Gastroesophageal sphincter (tissue), 4 donors: ENCODE data around the gene PACRG. TPM values are rescaled to one million over a fixed set of nuclear protein-coding genes. Genes with fewer than 3 reads are reported as not detected.

Experiments
- ATAC-seq: fragments of 150-250 bp; one replicate; pipeline ENCODE4 v1.9.1; 2016; ENCODE audit warnings: mild to moderate bottlenecking, moderate library complexity
- H3K27ac ChIP-seq, 4 donors: fragments of 200-600 bp; sonication (generic) in 3 of 4; 1 replicate in 3 of 4; 2 replicates in 1 of 4; pipeline ENCODE4 v1.5.1; 2016 to 2019
- H3K27me3 ChIP-seq: fragments of 200-600 bp; sonication (generic); one replicate; pipeline ENCODE4 v1.5.1; 2019
- H3K36me3 ChIP-seq, 2 donors: fragments of 200-600 bp; sonication (generic); one replicate each; pipeline ENCODE4 v1.5.1; 2019; ENCODE audit warnings: control low read depth in 1 of 2
- H3K4me1 ChIP-seq, 3 donors: fragments of 200-600 bp; sonication (generic); 1 replicate in 2 of 3; 2 replicates in 1 of 3; pipeline ENCODE4 v1.5.1; 2016 to 2019; ENCODE audit warnings: control low read depth in 2 of 3
- H3K4me3 ChIP-seq, 2 donors: fragments of 200-600 bp; sonication (generic); one replicate each; pipeline ENCODE4 v1.5.1; 2019; ENCODE audit warnings: mild to moderate bottlenecking in 1 of 2, moderate library complexity in 1 of 2
- H3K9me3 ChIP-seq, 3 donors: fragments of 200-600 bp; sonication (generic); one replicate each; pipeline ENCODE4 v1.5.1; 2017 to 2019; ENCODE audit warnings: control low read depth in 2 of 3
- EP300 ChIP-seq: sonication (generic); formaldehyde crosslinking; IDR thresholded peaks from one replicate; pipeline ENCODE4 v1.6.1; 2017; ENCODE audit warnings: antibody characterized with exemption, mild to moderate bottlenecking
- POLR2A ChIP-seq, 2 donors: fragments of 450-650 bp; IDR thresholded peaks; one replicate each; pipeline ENCODE4 v1.6.1; 2017; ENCODE audit warnings: antibody characterized with exemption in 2 of 2, mild to moderate bottlenecking in 2 of 2, moderate library complexity in 1 of 2
- POLR2AphosphoS5 ChIP-seq: sonication (generic); formaldehyde crosslinking; IDR thresholded peaks from one replicate; pipeline ENCODE4 v1.6.1; 2017; ENCODE audit warnings: antibody characterized with exemption
- WGBS, 2 donors: methylation state at CpG; one replicate each; pipeline ENCODE4 v1.1.5; 2018; ENCODE audit warnings: low coverage in 1 of 2; 5-methylcytosine and 5-hydroxymethylcytosine counted together
- total RNA-seq, 4 donors: library from RNA; depleted of rRNA; stranded (reverse); fragments of >200 nt; gene quantifications; one replicate each; pipeline ENCODE4 v1.1.0, GENCODE V29; 2016
- TF ChIP-seq, protein P1 (sequence below), 4 experiments: fragments of 200-600 bp in 2 of 4; fragments of 450-650 bp in 2 of 4; sonication (generic) in 1 of 4; IDR thresholded peaks; one replicate each; pipeline ENCODE4 v1.5.1; 2017 to 2019; ENCODE audit warnings: antibody characterized with exemption in 4 of 4, mild to moderate bottlenecking in 2 of 4, moderate library complexity in 2 of 4

Gene PACRG
- total RNA-seq, 4 donors from 2014 or later, result 1.0 to 7.0 TPM; not detected in 2

DNA sequence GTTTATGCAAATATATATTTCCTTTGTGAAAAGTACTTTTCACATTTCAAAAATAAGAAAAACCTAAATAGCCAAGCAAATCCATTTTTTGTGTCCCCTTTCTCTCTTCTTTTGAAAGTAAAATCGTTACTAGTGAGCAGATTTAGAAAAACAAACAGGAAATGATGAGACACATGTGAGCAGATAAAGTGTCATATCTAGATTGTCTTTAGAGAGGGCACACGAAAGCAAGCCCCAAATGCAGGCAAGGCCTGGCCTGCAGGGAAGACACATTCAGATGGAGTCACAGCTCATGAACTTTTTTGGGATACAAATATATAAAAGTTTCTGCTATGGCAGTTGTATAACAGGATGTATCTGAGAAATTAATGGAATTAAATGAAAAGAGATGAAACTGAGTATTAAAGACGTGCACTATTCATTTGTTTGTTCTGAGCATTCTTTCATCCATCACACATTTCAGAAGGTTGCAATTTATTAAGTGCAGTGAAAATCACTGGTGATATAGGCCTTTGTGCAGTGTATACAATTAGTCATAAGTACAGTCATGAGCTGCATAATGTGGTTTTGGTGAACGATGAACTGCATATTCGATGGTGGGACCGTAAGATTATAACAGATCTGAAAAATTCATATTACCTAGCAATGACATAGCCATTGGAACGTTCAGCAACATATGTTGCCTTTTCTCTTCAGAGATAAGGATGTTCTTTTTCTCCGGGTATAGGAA, 101.4 kb downstream of the PACRG start:
- WGBS, 2 donors, result 73 to 79% methylated on average over 8 of the region's 8 CpGs
- no peak for ATAC-seq
- H3K4me3 ChIP-seq, result no peak overlapping the region
- peaks cover 0 to 5% (median 0%) of the 10 kb centered on the region in 3 donors for H3K9me3 ChIP-seq
- H3K4me1 ChIP-seq, result no peaks in the 10 kb centered on the region
- no peaks in the 10 kb centered on the region for H3K27me3 ChIP-seq
- H3K27ac ChIP-seq, result no peak overlapping the region
- no peaks in the 10 kb centered on the region for H3K36me3 ChIP-seq
- TF ChIP-seq EP300, result no peak
- TF ChIP-seq POLR2AphosphoS5, result no peak
- TF ChIP-seq, protein P1, sequence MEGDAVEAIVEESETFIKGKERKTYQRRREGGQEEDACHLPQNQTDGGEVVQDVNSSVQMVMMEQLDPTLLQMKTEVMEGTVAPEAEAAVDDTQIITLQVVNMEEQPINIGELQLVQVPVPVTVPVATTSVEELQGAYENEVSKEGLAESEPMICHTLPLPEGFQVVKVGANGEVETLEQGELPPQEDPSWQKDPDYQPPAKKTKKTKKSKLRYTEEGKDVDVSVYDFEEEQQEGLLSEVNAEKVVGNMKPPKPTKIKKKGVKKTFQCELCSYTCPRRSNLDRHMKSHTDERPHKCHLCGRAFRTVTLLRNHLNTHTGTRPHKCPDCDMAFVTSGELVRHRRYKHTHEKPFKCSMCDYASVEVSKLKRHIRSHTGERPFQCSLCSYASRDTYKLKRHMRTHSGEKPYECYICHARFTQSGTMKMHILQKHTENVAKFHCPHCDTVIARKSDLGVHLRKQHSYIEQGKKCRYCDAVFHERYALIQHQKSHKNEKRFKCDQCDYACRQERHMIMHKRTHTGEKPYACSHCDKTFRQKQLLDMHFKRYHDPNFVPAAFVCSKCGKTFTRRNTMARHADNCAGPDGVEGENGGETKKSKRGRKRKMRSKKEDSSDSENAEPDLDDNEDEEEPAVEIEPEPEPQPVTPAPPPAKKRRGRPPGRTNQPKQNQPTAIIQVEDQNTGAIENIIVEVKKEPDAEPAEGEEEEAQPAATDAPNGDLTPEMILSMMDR (IDR thresholded peaks at IDR 0.05), result no peak
- TF ChIP-seq POLR2A (IDR thresholded peaks at IDR 0.05), result no peak

DNA sequence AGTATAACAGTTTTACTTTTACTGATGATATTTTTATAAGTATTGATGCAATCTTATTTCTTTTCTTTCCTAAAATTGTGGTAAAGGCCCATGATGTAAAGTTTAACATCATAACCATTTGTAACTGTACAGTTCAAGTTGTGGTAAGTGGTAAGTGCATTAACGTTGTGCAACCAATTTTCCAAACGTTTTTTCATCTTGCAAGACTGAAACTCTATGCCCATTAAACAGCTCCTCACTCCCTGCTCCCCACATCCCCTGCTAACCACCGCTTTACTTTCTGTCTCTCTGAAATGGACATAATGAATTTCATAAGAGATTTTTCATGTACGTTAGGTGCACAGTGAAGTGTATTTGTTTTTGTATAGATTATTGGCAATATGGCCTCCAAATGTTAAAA, 106.0 kb downstream of the PACRG start:
- TF ChIP-seq, protein P1 (IDR thresholded peaks at IDR 0.05), result no peak
- TF ChIP-seq POLR2AphosphoS5 (no peak), POLR2A (IDR thresholded peaks at IDR 0.05) (no peak), EP300 (no peak)

DNA sequence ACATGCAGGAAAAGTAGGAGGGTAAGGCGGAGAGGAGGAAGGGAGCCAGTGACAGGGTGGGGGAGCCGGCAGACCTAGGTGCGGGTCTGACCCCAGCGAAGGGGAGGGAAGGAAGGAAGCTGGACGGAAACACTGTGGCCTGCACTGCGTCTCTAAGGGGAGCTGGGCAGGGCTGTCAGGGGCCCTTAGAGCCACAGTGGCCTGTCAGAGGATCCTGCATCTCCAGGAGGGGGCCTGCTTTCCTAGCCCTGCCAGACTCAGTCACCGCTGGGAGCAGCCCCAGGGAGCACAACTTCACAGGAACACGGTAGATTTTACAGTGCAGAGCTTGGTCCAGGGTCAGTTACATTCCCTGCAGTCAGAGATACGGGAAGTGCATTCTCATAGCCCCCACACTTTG, 118.2 kb downstream of the PACRG start:
- Histone ChIP-seq H3K36me3 (no peaks in the 10 kb centered on the region), H3K27ac (no peak overlapping the region), H3K4me1 (no peaks in the 10 kb centered on the region), H3K9me3 (no peaks in the 10 kb centered on the region), H3K27me3 (no peaks in the 10 kb centered on the region), H3K4me3 (no peak overlapping the region)
- TF ChIP-seq POLR2A (IDR thresholded peaks at IDR 0.05) (no peak), POLR2AphosphoS5 (no peak), EP300 (no peak)
- TF ChIP-seq, protein P1 (IDR thresholded peaks at IDR 0.05), result no peak
- ATAC-seq, result no peak
- 55 to 74% methylated on average over 5 to 6 of the region's 9 CpGs for WGBS, 2 donors

More for the DNA sequence above, 106.0 kb downstream of the PACRG start:
- 80 to 90% methylated on average over 4 of the region's 4 CpGs for WGBS, 2 donors
- Histone ChIP-seq H3K4me1 (no peaks in the 10 kb centered on the region), H3K4me3 (no peak overlapping the region), H3K36me3 (no peaks in the 10 kb centered on the region), H3K27me3 (no peaks in the 10 kb centered on the region), H3K9me3 (peaks cover 0 to 10% (median 0%) of the 10 kb centered on the region in 3 donors), H3K27ac (no peak overlapping the region)
- ATAC-seq, result no peak

DNA sequence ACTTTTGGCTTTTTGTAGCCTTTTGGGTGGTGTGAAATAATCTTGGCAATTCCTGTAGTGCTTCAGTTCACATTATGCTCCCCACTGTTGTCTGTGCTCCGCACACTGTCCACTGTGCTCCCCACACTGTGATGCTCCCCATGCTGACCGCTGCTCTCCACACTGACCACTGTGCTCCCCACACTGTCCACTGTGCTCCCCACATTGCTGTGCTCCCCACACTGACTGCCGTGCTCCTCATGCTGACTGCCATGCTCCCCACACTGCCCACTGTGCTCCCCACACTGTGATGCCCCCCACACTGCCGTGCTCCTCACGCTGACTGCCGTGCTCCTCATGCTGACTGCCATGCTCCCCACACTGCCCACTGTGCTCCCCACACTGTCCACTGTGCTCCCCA, 118.9 kb downstream of the PACRG start:
- H3K9me3 ChIP-seq, result no peaks in the 10 kb centered on the region
- TF ChIP-seq POLR2AphosphoS5 (no peak), EP300 (no peak), POLR2A (IDR thresholded peaks at IDR 0.05) (no peak)
- TF ChIP-seq, protein P1 (IDR thresholded peaks at IDR 0.05), result no peak
- H3K36me3 ChIP-seq, result no peaks in the 10 kb centered on the region
- no peak overlapping the region for H3K27ac ChIP-seq
- 95 to 98% methylated on average over 5 to 6 of the region's 6 CpGs for WGBS, 2 donors
- no peak overlapping the region for H3K4me3 ChIP-seq
- no peaks in the 10 kb centered on the region for H3K27me3 ChIP-seq
- no peaks in the 10 kb centered on the region for H3K4me1 ChIP-seq
- ATAC-seq, result no peak

DNA sequence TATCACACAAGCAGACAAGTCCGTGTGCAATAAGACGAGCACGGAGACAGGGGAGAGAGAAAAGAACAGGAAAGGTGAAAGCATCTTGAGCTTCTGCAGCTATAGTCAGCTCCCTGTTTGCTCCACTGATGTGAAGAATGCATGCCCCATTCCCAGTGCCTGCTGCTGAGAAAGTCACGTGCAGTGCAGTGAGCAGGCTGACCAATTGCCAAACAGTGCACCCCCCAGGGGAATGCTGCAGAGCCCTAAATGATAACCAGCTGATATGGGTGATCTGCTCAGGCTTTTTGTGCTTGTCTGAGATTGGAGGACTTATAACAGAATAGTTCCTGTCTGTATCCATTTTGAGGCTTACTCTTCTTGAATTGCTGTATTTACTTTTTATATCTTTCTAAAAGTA, 121.5 kb downstream of the PACRG start:
- H3K4me3 ChIP-seq, result no peak overlapping the region
- no peak overlapping the region for H3K27ac ChIP-seq
- H3K27me3 ChIP-seq, result no peaks in the 10 kb centered on the region
- WGBS, 2 donors, result 51 to 71% methylated on average over 4 of the region's 4 CpGs
- H3K4me1 ChIP-seq, result no peaks in the 10 kb centered on the region
- TF ChIP-seq POLR2A (IDR thresholded peaks at IDR 0.05) (no peak), EP300 (no peak), POLR2AphosphoS5 (no peak)
- TF ChIP-seq, protein P1 (IDR thresholded peaks at IDR 0.05), result no peak
- ATAC-seq, result no peak
- no peaks in the 10 kb centered on the region for H3K36me3 ChIP-seq
- H3K9me3 ChIP-seq, result no peaks in the 10 kb centered on the region
